ENCODE data around the gene SRD5A2.

DNA sequence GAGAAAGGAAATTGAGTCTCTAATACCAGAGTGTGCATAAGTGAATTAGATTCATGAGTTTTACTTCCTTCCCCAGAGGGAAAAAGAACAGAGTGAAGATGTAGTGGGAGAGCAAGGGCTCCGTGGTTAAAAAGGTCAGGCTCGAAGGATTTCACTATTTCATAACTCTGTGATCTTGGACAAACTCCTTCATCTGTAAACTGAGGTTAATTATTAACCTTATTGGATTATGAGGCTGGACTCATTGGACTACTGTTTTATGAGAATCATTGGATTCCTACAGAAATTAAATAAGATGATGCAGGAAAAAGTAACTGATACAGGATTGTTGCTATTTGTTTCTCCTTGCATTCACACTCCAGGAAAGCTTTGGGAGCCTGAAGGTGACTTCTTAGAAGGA lies 45.0 kb downstream of the SRD5A2 start:
- TF ChIP-seq, protein P1, sequence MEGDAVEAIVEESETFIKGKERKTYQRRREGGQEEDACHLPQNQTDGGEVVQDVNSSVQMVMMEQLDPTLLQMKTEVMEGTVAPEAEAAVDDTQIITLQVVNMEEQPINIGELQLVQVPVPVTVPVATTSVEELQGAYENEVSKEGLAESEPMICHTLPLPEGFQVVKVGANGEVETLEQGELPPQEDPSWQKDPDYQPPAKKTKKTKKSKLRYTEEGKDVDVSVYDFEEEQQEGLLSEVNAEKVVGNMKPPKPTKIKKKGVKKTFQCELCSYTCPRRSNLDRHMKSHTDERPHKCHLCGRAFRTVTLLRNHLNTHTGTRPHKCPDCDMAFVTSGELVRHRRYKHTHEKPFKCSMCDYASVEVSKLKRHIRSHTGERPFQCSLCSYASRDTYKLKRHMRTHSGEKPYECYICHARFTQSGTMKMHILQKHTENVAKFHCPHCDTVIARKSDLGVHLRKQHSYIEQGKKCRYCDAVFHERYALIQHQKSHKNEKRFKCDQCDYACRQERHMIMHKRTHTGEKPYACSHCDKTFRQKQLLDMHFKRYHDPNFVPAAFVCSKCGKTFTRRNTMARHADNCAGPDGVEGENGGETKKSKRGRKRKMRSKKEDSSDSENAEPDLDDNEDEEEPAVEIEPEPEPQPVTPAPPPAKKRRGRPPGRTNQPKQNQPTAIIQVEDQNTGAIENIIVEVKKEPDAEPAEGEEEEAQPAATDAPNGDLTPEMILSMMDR (IDR thresholded peaks at IDR 0.05 in 2 of 3, conservative IDR thresholded peaks at IDR 0.05 in 1 of 3; ENCODE audit: borderline replicate concordance in 1 of 3, insufficient read depth in 1 of 3, low read depth in 2 of 3, low read length in 2 of 3) = no peak
- no peak for TF ChIP-seq EZH2phosphoT487 (IDR thresholded peaks at IDR 0.05; ENCODE audit: borderline replicate concordance)
- no peak for TF ChIP-seq RAD21 (IDR thresholded peaks at IDR 0.05; ENCODE audit: low read depth)
- TF ChIP-seq POLR2A (IDR thresholded peaks at IDR 0.05; ENCODE audit: borderline replicate concordance, extremely low read depth, insufficient read depth, insufficient read length) = no peak
- no peak for TF ChIP-seq YY1 (IDR thresholded peaks at IDR 0.05; ENCODE audit: extremely low read depth, insufficient replicate concordance, low read depth, low read length)
- no peak for TF ChIP-seq POLR2AphosphoS5 (IDR thresholded peaks at IDR 0.05; ENCODE audit: low read depth, low read length)
- TF ChIP-seq, protein P2, sequence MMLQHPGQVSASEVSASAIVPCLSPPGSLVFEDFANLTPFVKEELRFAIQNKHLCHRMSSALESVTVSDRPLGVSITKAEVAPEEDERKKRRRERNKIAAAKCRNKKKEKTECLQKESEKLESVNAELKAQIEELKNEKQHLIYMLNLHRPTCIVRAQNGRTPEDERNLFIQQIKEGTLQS (IDR thresholded peaks at IDR 0.05) = no peak
- TF ChIP-seq, protein P3, sequence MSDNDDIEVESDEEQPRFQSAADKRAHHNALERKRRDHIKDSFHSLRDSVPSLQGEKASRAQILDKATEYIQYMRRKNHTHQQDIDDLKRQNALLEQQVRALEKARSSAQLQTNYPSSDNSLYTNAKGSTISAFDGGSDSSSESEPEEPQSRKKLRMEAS (IDR thresholded peaks at IDR 0.05) = no peak
- TF ChIP-seq, protein P4, sequence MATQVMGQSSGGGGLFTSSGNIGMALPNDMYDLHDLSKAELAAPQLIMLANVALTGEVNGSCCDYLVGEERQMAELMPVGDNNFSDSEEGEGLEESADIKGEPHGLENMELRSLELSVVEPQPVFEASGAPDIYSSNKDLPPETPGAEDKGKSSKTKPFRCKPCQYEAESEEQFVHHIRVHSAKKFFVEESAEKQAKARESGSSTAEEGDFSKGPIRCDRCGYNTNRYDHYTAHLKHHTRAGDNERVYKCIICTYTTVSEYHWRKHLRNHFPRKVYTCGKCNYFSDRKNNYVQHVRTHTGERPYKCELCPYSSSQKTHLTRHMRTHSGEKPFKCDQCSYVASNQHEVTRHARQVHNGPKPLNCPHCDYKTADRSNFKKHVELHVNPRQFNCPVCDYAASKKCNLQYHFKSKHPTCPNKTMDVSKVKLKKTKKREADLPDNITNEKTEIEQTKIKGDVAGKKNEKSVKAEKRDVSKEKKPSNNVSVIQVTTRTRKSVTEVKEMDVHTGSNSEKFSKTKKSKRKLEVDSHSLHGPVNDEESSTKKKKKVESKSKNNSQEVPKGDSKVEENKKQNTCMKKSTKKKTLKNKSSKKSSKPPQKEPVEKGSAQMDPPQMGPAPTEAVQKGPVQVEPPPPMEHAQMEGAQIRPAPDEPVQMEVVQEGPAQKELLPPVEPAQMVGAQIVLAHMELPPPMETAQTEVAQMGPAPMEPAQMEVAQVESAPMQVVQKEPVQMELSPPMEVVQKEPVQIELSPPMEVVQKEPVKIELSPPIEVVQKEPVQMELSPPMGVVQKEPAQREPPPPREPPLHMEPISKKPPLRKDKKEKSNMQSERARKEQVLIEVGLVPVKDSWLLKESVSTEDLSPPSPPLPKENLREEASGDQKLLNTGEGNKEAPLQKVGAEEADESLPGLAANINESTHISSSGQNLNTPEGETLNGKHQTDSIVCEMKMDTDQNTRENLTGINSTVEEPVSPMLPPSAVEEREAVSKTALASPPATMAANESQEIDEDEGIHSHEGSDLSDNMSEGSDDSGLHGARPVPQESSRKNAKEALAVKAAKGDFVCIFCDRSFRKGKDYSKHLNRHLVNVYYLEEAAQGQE (IDR thresholded peaks at IDR 0.05; ENCODE audit: low read depth) = no peak
- no peak for TF ChIP-seq JUND (IDR thresholded peaks at IDR 0.05)
- TF ChIP-seq TCF7L2 (IDR thresholded peaks at IDR 0.05; ENCODE audit: borderline replicate concordance, extremely low read depth, insufficient read depth, insufficient read length) = no peak
- TF ChIP-seq SIN3A (IDR thresholded peaks at IDR 0.05; ENCODE audit: low read depth) = no peak
- TF ChIP-seq, protein P5, sequence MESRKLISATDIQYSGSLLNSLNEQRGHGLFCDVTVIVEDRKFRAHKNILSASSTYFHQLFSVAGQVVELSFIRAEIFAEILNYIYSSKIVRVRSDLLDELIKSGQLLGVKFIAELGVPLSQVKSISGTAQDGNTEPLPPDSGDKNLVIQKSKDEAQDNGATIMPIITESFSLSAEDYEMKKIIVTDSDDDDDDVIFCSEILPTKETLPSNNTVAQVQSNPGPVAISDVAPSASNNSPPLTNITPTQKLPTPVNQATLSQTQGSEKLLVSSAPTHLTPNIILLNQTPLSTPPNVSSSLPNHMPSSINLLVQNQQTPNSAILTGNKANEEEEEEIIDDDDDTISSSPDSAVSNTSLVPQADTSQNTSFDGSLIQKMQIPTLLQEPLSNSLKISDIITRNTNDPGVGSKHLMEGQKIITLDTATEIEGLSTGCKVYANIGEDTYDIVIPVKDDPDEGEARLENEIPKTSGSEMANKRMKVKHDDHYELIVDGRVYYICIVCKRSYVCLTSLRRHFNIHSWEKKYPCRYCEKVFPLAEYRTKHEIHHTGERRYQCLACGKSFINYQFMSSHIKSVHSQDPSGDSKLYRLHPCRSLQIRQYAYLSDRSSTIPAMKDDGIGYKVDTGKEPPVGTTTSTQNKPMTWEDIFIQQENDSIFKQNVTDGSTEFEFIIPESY (IDR thresholded peaks at IDR 0.05; ENCODE audit: extremely low read depth, insufficient replicate concordance, low read length) = no peak
- TF ChIP-seq EZH2 (IDR thresholded peaks at IDR 0.05) = no peak

All from HCT116 (cell line).